HepG2 (cell line): ENCODE results near the gene ARHGEF16. TPM values are rescaled to one million over a fixed set of nuclear protein-coding genes. Genes with fewer than 3 reads are reported as not detected.

Experiments used
- ATM ChIP-seq: fragments of 450-650 bp; IDR thresholded peaks from 2 replicates; pipeline ENCODE4 v1.7.1; 2017; ENCODE audit warnings: mild to moderate bottlenecking, borderline replicate concordance
- DMAP1 ChIP-seq: IDR thresholded peaks from 2 replicates; pipeline ENCODE4 v1.6.1; 2016
- EED ChIP-seq: sonication (generic); formaldehyde crosslinking; IDR thresholded peaks from 2 replicates; pipeline ENCODE4 v1.5.0; 2020; ENCODE audit warnings: mild to moderate bottlenecking, missing genetic modification reagents
- GATAD1 ChIP-seq: IDR thresholded peaks from 2 replicates; pipeline ENCODE4 v1.6.1; 2016; ENCODE audit warnings: missing genetic modification reagents, missing compliant biosample characterization
- GATAD2A ChIP-seq: IDR thresholded peaks from 2 replicates; pipeline ENCODE4 v1.6.1; 2016
- KDM5A ChIP-seq: fragments of 200-600 bp; sonication (generic); IDR thresholded peaks from 2 replicates; pipeline ENCODE4 v1.7.0; 2018; ENCODE audit warnings: antibody characterized with exemption, mild to moderate bottlenecking, low read length, borderline replicate concordance
- NCOA5 ChIP-seq: sonication (generic); formaldehyde crosslinking; IDR thresholded peaks from 2 replicates; pipeline ENCODE4 v1.4.0; 2020; ENCODE audit warnings: missing genetic modification reagents
- PCBP1 ChIP-seq: fragments of 200-400 bp; formaldehyde crosslinking; IDR thresholded peaks from 2 replicates; pipeline ENCODE4 v1.6.1; 2017; ENCODE audit warnings: mild to moderate bottlenecking, low read depth, low read length, borderline replicate concordance
- POLR2A ChIP-seq, 2 experiments: IDR thresholded peaks; 2 replicates each; pipeline ENCODE4 v1.6.1; 2011; ENCODE audit warnings: low read depth in 2 of 2, low read length in 2 of 2, mild to moderate bottlenecking in 1 of 2, moderate library complexity in 1 of 2; ENCODE audit not compliant: insufficient read depth in 1 of 2
- SAP130 ChIP-seq: IDR thresholded peaks from 2 replicates; pipeline ENCODE4 v1.6.1; 2016; ENCODE audit warnings: low read depth
- SETDB1 ChIP-seq: sonication (generic); formaldehyde crosslinking; IDR thresholded peaks from 2 replicates; pipeline ENCODE4 v1.5.1; 2020; ENCODE audit warnings: missing genetic modification reagents, mild to moderate bottlenecking, borderline replicate concordance
- SOX13 ChIP-seq, 3 experiments: fragments of 450-650 bp in 1 of 3; sonication (generic) in 1 of 3; formaldehyde crosslinking in 1 of 3; IDR thresholded peaks in 2 of 3; conservative IDR thresholded peaks in 1 of 3; 2 replicates each; pipeline versions ENCODE4 v1.5.0 to v1.6.1; 2016 to 2020; ENCODE audit warnings: antibody characterized with exemption in 1 of 3, mild to moderate bottlenecking in 1 of 3, missing compliant biosample characterization in 1 of 3, missing genetic modification reagents in 1 of 3, moderate library complexity in 1 of 3
- TGIF2 ChIP-seq: IDR thresholded peaks from 2 replicates; pipeline ENCODE4 v1.6.1; 2016; ENCODE audit warnings: control low read depth, missing compliant biosample characterization
- ZBTB42 ChIP-seq: sonication (generic); formaldehyde crosslinking; IDR thresholded peaks from 2 replicates; pipeline ENCODE4 v1.5.0; 2020; ENCODE audit warnings: mild to moderate bottlenecking, missing genetic modification reagents
- ZNF142 ChIP-seq: sonication (generic); formaldehyde crosslinking; IDR thresholded peaks from 2 replicates; pipeline ENCODE4 v1.4.0; 2020; ENCODE audit warnings: missing genetic modification reagents
- ZNF335 ChIP-seq: sonication (generic); formaldehyde crosslinking; IDR thresholded peaks from 2 replicates; pipeline ENCODE4 v1.4.0; 2020; ENCODE audit warnings: missing genetic modification reagents
- ZNF503 ChIP-seq: sonication (generic); formaldehyde crosslinking; IDR thresholded peaks from 2 replicates; pipeline ENCODE4 v1.4.0; 2020; ENCODE audit warnings: missing genetic modification reagents
- ZNF547 ChIP-seq: sonication (generic); formaldehyde crosslinking; IDR thresholded peaks from 2 replicates; pipeline ENCODE4 v1.5.1; 2020; ENCODE audit warnings: mild to moderate bottlenecking, missing genetic modification reagents
- ZNF570 ChIP-seq: sonication (generic); formaldehyde crosslinking; IDR thresholded peaks from 2 replicates; pipeline ENCODE4 v1.4.0; 2020; ENCODE audit warnings: mild to moderate bottlenecking, missing genetic modification reagents, borderline replicate concordance
- ZNF678 ChIP-seq: sonication (generic); formaldehyde crosslinking; IDR thresholded peaks from 2 replicates; pipeline ENCODE4 v1.4.0; 2020; ENCODE audit warnings: mild to moderate bottlenecking, missing genetic modification reagents
- polyA plus RNA-seq, 8 experiments: library from polyadenylated mRNA; depleted of rRNA in 3 of 8; stranded (reverse) in 7 of 8; unstranded in 1 of 8; fragments of >200 nt; fragmentation: Illumina TruSeq in 4 of 8; extraction: Trizol in 4 of 8; gene quantifications; 2 replicates each; pipeline versions ENCODE4 v1.2.1 to v1.2.3, GENCODE V29; 2011 to 2016; ENCODE audit warnings: low read depth in 4 of 8, missing spikeins in 1 of 8, mixed read lengths in 1 of 8; ENCODE audit not compliant: insufficient read depth in 1 of 8
- total RNA-seq, 5 experiments: library from RNA; depleted of rRNA; stranded (reverse); fragments of >200 nt; fragmentation: Illumina TruSeq; extraction: Trizol; gene quantifications; 2 replicates each; pipeline ENCODE4 v1.2.3, GENCODE V29; 2016; ENCODE audit warnings: low read depth in 1 of 5

The ARHGEF16 gene
- total and polyA plus RNA-seq, 2 of the 13 experiments (the other 11 are each of a cell fraction or from before 2014, with no cell fraction given): 20.3 to 39.9 TPM

- no peak for TF ChIP-seq ZNF142 (CRISPR knock-in tag)
- TF ChIP-seq SAP130 (CRISPR knock-in tag): peak; percentile 53
- no peak; the same call in 1 of the 2 replicates for TF ChIP-seq KDM5A
- TF ChIP-seq ZNF335 (CRISPR knock-in tag): no peak
- no peak for TF ChIP-seq ZNF503 (CRISPR knock-in tag)
- TF ChIP-seq NCOA5: no peak
- TF ChIP-seq EED: no peak
- no peak for TF ChIP-seq POLR2A (IDR thresholded peaks at IDR 0.05; ENCODE audit: insufficient read depth in 1 of 2, low read depth in 2 of 2, low read length in 2 of 2)
- TF ChIP-seq ZNF547 (CRISPR knock-in tag): no peak
- no peak for TF ChIP-seq ZNF570
- no peak; the same call in 1 of the 2 replicates for TF ChIP-seq GATAD1 (CRISPR knock-in tag)
- no peak for TF ChIP-seq ZNF678 (CRISPR knock-in tag)
- TF ChIP-seq GATAD2A (CRISPR knock-in tag): peak; percentile 19; the same call in 1 of the 2 replicates
- TF ChIP-seq SETDB1 (CRISPR knock-in tag): no peak
- no peak for TF ChIP-seq ATM
- no peak for TF ChIP-seq TGIF2 (CRISPR knock-in tag)
- no peak for TF ChIP-seq ZBTB42
- TF ChIP-seq SOX13 (IDR thresholded peaks at IDR 0.05): peak; percentile 18; the same call in 1 of the 2 replicates
- peak; percentile 58 to 85; a peak in 2 of 4 replicates for TF ChIP-seq SOX13 (CRISPR knock-in tag; conservative IDR thresholded peaks at IDR 0.05 in 1 of 2, IDR thresholded peaks at IDR 0.05 in 1 of 2)
- no peak for TF ChIP-seq DMAP1 (CRISPR knock-in tag)
- TF ChIP-seq PCBP1: 0 out of 2 replicates have a peak, but pooled peaks have one; percentile 86
Measured at GRCh38 chr1:3454811-3455618, 550 bp downstream of the ARHGEF16 start (continued).
